Panc1 (cell line): ENCODE measurements around the gene RNU7-1.

Experiments
- CTCF ChIP-seq: fragments of 450-650 bp; IDR thresholded peaks from 2 replicates; pipeline ENCODE4 v1.5.1; 2017; ENCODE audit warnings: mild to moderate bottlenecking
- REST ChIP-seq, 2 experiments: IDR thresholded peaks; 2 replicates each; pipeline ENCODE4 v1.6.1; 2011 to 2012; ENCODE audit warnings: low read depth in 2 of 2, control low read depth in 1 of 2, low read length in 1 of 2, mild to moderate bottlenecking in 1 of 2, moderate library complexity in 1 of 2; ENCODE audit not compliant: insufficient read depth in 1 of 2

- no peak for TF ChIP-seq CTCF
- no peak for TF ChIP-seq REST (IDR thresholded peaks at IDR 0.05; ENCODE audit: insufficient read depth in 1 of 2, low read depth in 2 of 2, low read length in 1 of 2)
Measured at GRCh38 chr12:6957151-6957701, 13.6 kb downstream of the RNU7-1 start.
